Epithelial cell of esophagus (primary cell): ENCODE results near the gene NUP54.
A peak's percentile ranks its signal among the peaks of the same experiment; 100 is the strongest.

ENCODE experiments used
- DNase-seq: peaks from one replicate; pipeline ENCODE4 v3.0.0; 2010; ENCODE audit warnings: low read depth
- H3K4me3 ChIP-seq: 2 replicates; pipeline ENCODE4 v1.5.1; 2011; ENCODE audit warnings: mild to moderate bottlenecking, low read length, control low read depth
- TF ChIP-seq, protein P1 (sequence below): IDR thresholded peaks from 2 replicates; pipeline ENCODE4 v1.5.1; 2011; ENCODE audit warnings: low read depth, mild to moderate bottlenecking, low read length, control low read depth, inconsistent platforms; ENCODE audit not compliant: insufficient read depth; ENCODE audit errors: missing control alignments

Gene NUP54

DNA sequence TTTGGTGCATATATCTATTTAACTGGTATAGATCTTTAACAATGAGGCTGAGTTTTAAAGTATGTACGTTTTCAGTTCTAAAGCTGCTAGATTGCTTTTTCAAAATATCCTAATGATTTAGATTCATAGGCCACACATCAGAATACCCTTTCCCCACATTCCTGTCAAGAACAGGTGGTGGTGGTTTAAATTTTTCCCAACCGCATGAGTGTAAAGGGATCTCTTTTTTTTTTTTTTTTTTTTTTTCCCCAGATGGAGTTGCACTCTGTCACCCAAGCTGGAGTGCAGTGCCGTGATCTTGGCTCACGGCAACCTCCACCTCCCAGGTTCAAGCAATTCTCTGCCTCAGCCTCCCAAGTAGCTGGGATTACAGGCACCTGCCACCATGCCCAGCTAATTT is 28.0 kb downstream of the NUP54 start:
- H3K4me3 ChIP-seq: no peak overlapping the region
- no peak for DNase-seq
- TF ChIP-seq, protein P1, sequence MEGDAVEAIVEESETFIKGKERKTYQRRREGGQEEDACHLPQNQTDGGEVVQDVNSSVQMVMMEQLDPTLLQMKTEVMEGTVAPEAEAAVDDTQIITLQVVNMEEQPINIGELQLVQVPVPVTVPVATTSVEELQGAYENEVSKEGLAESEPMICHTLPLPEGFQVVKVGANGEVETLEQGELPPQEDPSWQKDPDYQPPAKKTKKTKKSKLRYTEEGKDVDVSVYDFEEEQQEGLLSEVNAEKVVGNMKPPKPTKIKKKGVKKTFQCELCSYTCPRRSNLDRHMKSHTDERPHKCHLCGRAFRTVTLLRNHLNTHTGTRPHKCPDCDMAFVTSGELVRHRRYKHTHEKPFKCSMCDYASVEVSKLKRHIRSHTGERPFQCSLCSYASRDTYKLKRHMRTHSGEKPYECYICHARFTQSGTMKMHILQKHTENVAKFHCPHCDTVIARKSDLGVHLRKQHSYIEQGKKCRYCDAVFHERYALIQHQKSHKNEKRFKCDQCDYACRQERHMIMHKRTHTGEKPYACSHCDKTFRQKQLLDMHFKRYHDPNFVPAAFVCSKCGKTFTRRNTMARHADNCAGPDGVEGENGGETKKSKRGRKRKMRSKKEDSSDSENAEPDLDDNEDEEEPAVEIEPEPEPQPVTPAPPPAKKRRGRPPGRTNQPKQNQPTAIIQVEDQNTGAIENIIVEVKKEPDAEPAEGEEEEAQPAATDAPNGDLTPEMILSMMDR: no peak

DNA sequence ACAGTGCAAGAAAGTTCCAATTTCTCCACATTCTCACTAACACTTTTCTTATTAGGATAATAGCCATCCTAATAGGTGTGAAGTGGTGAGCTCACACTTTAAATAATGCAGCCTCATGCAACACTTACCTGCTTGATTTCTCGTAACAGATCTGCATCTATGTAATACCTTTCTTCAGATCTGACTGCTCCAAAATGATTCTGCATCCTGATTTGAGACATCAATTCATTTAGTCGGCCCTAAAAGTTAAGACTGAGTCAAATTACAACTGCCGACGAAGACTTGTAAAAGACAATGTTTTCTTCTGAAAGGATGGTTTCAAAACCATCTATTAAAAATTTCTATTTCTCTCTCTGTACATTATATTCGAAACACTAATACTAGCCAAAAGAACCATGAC is 30.7 kb downstream of the NUP54 start:
- no peak overlapping the region for H3K4me3 ChIP-seq
- DNase-seq: no peak
- TF ChIP-seq, protein P1: no peak

DNA sequence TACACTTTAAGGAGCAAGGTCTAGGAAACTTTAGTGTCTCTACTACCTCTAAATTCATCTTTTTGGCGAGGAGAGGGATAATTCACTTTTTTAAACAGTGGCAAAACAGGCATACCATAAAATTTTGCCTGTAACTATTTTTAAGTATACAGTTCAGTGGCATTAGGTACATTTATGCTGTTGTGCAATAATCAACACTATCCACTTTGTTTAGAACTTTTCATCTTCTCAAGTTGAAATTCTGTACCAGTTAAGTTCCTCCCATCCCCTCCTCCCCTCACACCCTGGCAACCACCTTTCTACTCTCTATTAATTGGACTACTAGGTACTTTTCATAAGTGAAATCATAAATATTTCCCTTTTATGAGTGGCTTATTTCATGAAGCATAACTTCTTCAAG is 31.4 kb downstream of the NUP54 start:
- H3K4me3 ChIP-seq: no peak overlapping the region
- TF ChIP-seq, protein P1: no peak
- no peak for DNase-seq

DNA sequence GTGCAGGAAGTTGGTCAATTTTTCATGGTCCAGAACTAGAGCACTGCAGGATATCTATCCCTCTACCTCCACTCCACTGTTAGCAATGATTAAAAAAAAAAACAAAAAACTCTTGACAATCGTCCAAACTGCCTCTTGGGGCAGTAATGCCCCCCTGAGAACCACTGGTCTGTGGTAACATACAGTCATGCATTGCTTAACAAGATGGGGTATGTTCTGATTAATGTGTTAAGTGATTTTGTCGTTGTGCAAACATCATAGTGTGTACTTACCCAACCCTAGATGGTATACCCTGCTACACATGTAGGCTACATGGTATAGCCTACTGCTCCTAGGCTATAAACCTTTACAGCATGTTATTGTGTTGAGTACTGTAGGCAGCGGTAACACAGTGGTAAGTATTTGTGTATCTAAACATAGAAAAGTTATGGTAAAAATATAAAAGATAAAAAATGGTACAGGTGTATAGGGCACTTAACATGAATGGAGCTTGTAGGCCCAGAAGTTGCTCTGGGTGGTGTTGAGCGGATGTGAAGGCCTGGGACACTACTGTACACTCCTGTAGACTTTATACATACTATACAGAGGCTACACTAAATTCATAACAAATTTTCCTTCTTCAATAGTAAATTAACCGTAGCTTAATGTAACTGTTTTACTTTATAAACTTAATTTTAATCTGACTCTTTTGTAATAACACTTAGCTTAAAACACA is 39.6 kb downstream of the NUP54 start:
- peak; percentile 45 for DNase-seq
- TF ChIP-seq, protein P1: no peak
- H3K4me3 ChIP-seq: no peak overlapping the region

DNA sequence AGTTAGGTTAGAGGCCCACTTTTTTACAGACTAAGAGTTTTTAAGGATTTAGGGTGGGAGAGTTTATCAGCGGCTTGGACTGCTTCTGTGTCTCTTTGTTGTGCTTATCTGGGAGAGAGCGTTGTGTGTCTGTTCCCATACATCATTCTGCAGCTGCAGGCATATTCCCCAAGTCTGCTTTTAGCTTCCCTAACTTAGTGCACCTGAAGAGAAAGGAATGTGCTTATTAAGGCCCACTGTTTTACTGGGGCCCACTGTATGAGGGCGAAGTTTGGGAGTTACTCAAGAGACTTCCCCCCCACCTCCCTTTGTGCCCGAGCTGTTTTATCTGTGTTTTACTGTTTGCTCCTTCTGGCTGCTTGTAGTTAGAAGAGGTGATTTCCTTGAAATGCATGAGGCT is 41.8 kb downstream of the NUP54 start:
- TF ChIP-seq, protein P1: no peak
- no peak for DNase-seq
- H3K4me3 ChIP-seq: no peak overlapping the region

DNA sequence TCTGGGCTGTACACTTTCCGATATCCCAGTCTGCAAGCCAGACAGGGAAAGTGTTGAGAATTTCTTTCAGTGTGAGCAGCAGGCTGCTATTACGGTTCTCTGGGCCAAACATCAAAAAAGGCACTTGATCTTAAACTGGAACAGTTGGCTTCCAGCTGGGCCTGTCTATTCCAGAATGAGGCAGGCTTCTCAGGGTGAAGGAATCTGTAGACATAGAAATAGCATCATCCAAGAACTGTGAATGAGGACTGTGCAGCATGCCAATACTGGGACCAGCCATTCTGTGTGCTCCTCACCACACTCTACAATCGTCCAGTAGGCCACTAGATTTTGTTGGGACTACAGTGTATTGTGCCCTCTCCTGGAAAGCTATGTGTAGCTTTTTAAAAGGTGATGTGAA is 42.5 kb downstream of the NUP54 start:
- no peak overlapping the region for H3K4me3 ChIP-seq
- TF ChIP-seq, protein P1: no peak
- no peak for DNase-seq

DNA sequence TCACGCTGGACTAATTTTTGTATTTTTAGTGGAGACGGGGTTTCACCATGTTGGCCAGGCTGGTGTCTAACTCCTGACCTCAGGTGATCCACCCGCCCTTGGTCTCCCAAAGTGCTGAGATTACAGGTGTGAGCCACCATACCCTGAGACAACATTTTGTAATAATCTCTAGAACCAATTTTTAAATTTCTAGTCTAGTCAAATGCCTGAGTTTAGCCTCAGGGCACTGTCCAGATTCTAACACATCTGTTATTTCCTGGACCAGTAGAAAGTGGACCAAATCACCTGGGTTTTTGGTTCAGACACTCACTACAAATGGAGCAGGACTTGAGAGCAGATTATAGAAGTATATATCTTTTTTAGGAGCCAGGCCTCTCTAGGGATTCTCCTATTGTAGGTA is 52.1 kb downstream of the NUP54 start:
- TF ChIP-seq, protein P1: no peak
- no peak overlapping the region for H3K4me3 ChIP-seq
- DNase-seq: peak; percentile 9
